Liver (tissue), 9 donors: Measurements from ENCODE around the gene DTX4. TPM values are rescaled to one million over a fixed set of nuclear protein-coding genes. Genes with fewer than 3 reads are reported as not detected.
A peak's percentile ranks its signal among the peaks of the same experiment; 100 is the strongest.

ENCODE experiments used
- DNase-seq: peaks from one replicate; pipeline ENCODE4 v3.0.0-alpha.2; 2017; ENCODE audit warnings: low spot score
- H3K27ac ChIP-seq, 2 donors: one replicate each; pipeline ENCODE4 v1.7.0; 2013; ENCODE audit warnings: inconsistent platforms in 2 of 2, low read length in 2 of 2, control low read depth in 1 of 2, low read depth in 1 of 2, mild to moderate bottlenecking in 1 of 2
- H3K27me3 ChIP-seq, 4 donors: one replicate each; pipeline versions ENCODE4 v1.6.1 to v1.7.0; 2013; ENCODE audit warnings: low read length in 3 of 4, inconsistent platforms in 1 of 4, mild to moderate bottlenecking in 1 of 4, moderate library complexity in 1 of 4; ENCODE audit not compliant: control insufficient read depth in 4 of 4, insufficient read depth in 4 of 4
- H3K36me3 ChIP-seq, 4 donors: one replicate each; pipeline versions ENCODE4 v1.6.1 to v1.7.0; 2013; ENCODE audit warnings: low read length in 3 of 4, mild to moderate bottlenecking in 3 of 4, low read depth in 1 of 4, moderate library complexity in 1 of 4; ENCODE audit not compliant: control insufficient read depth in 4 of 4, insufficient read depth in 3 of 4
- H3K4me1 ChIP-seq, 4 donors: one replicate each; pipeline versions ENCODE4 v1.6.1 to v1.7.0; 2013; ENCODE audit warnings: low read length in 3 of 4, mild to moderate bottlenecking in 3 of 4, moderate library complexity in 1 of 4; ENCODE audit not compliant: control insufficient read depth in 4 of 4, insufficient read depth in 4 of 4
- H3K4me3 ChIP-seq, 3 donors: one replicate each; pipeline versions ENCODE4 v1.6.1 to v1.7.0; 2013; ENCODE audit warnings: low read length in 3 of 3, control low read depth in 1 of 3, low read depth in 1 of 3, mild to moderate bottlenecking in 1 of 3
- H3K9ac ChIP-seq, 2 donors: one replicate each; pipeline ENCODE4 v1.7.0; 2013; ENCODE audit warnings: low read length in 2 of 2, mild to moderate bottlenecking in 2 of 2, moderate library complexity in 2 of 2, control low read depth in 1 of 2, low read depth in 1 of 2
- H3K9me3 ChIP-seq, 4 donors: one replicate each; pipeline versions ENCODE4 v1.6.1 to v1.7.0; 2013; ENCODE audit warnings: low read length in 3 of 4; ENCODE audit not compliant: control insufficient read depth in 4 of 4
- EGR1 ChIP-seq, 2 donors: IDR thresholded peaks; 2 replicates each; pipeline ENCODE4 v1.6.1; 2016 to 2018; ENCODE audit warnings: antibody characterized with exemption in 2 of 2, low read depth in 2 of 2
- FOXA1 ChIP-seq: IDR thresholded peaks from 2 replicates; pipeline ENCODE4 v1.6.1; 2016; ENCODE audit warnings: antibody characterized with exemption
- FOXA2 ChIP-seq: IDR thresholded peaks from 2 replicates; pipeline ENCODE4 v1.6.1; 2016; ENCODE audit warnings: antibody characterized with exemption
- GABPA ChIP-seq, 2 donors: IDR thresholded peaks in 1 of 2; conservative IDR thresholded peaks in 1 of 2; 2 replicates each; pipeline ENCODE4 v1.6.1; 2016; ENCODE audit warnings: antibody characterized with exemption in 2 of 2, mild to moderate bottlenecking in 1 of 2, moderate library complexity in 1 of 2
- HNF4A ChIP-seq, 2 donors: conservative IDR thresholded peaks; 2 replicates each; pipeline ENCODE4 v1.6.1; 2016; ENCODE audit warnings: antibody characterized with exemption in 2 of 2, mild to moderate bottlenecking in 2 of 2
- HNF4G ChIP-seq: IDR thresholded peaks from 2 replicates; pipeline ENCODE4 v1.6.1; 2016; ENCODE audit warnings: antibody characterized with exemption
- JUND ChIP-seq, 2 donors: IDR thresholded peaks; 2 replicates each; pipeline ENCODE4 v1.6.1; 2016; ENCODE audit warnings: antibody characterized with exemption in 2 of 2
- NR2F2 ChIP-seq: IDR thresholded peaks from 2 replicates; pipeline ENCODE4 v1.6.1; 2016; ENCODE audit warnings: antibody characterized with exemption
- RAD21 ChIP-seq, 2 donors: IDR thresholded peaks; 2 replicates each; pipeline ENCODE4 v1.6.1; 2016; ENCODE audit warnings: antibody characterized with exemption in 2 of 2, mild to moderate bottlenecking in 2 of 2
- RXRA ChIP-seq, 2 donors: IDR thresholded peaks; 2 replicates each; pipeline ENCODE4 v1.6.1; 2017 to 2018; ENCODE audit warnings: antibody characterized with exemption in 2 of 2, mild to moderate bottlenecking in 1 of 2
- SP1 ChIP-seq: IDR thresholded peaks from 2 replicates; pipeline ENCODE4 v1.6.1; 2018; ENCODE audit warnings: antibody characterized with exemption, mild to moderate bottlenecking
- TAF1 ChIP-seq: conservative IDR thresholded peaks from 2 replicates; pipeline ENCODE4 v1.6.1; 2016; ENCODE audit warnings: antibody characterized with exemption, mild to moderate bottlenecking
- YY1 ChIP-seq: IDR thresholded peaks from 2 replicates; pipeline ENCODE4 v1.6.1; 2016; ENCODE audit warnings: antibody characterized with exemption, mild to moderate bottlenecking
- WGBS: extraction: QIAGEN DNeasy Blood & Tissue Kit; methylation state at CpG from one replicate; pipeline ENCODE4 v1.1.7; 2013; 5-methylcytosine and 5-hydroxymethylcytosine counted together
- polyA plus RNA-seq, 2 donors: library from polyadenylated mRNA; stranded (reverse) in 1 of 2; unstranded in 1 of 2; fragments of 200-250 nt in 1 of 2; fragments of >200 nt in 1 of 2; fragmentation: Nextera tagmentation in 1 of 2; extraction: Ambion mirVana in 1 of 2; gene quantifications; one replicate each; pipeline versions ENCODE4 v1.2.1 to v1.2.3, GENCODE V29; 2013 to 2015
- total RNA-seq, 2 donors: library from RNA; depleted of rRNA; stranded (reverse); fragments of >200 nt; gene quantifications; one replicate each; pipeline ENCODE4 v1.2.3, GENCODE V29; 2014
- TF ChIP-seq, protein P1 (sequence below): fragments of 150-350 bp; IDR thresholded peaks from 2 replicates; pipeline ENCODE4 v1.5.1; 2017; ENCODE audit warnings: improper control_type of control experiment, low read depth, low read length; ENCODE audit not compliant: missing input control
- TF ChIP-seq, protein P2 (sequence below): IDR thresholded peaks from 2 replicates; pipeline ENCODE4 v1.6.1; 2016; ENCODE audit warnings: antibody characterized with exemption
- TF ChIP-seq, protein P3 (sequence below): IDR thresholded peaks from 2 replicates; pipeline ENCODE4 v1.6.1; 2016; ENCODE audit warnings: antibody characterized with exemption
- TF ChIP-seq, protein P4 (sequence below): IDR thresholded peaks from 2 replicates; pipeline ENCODE4 v1.6.1; 2016; ENCODE audit warnings: antibody characterized with exemption
- TF ChIP-seq, protein P5 (sequence below): IDR thresholded peaks from 2 replicates; pipeline ENCODE4 v1.6.1; 2016; ENCODE audit warnings: antibody characterized with exemption, mild to moderate bottlenecking
- donor health status: healthy.
- donor health status: healthy.
- donor health status: healthy.
- donor health status: healthy.
- donor health status: healthy.

DTX4 gene
- total and polyA plus RNA-seq, 4 donors, result 7.5 to 21.4 (median 14.3) TPM

DNA sequence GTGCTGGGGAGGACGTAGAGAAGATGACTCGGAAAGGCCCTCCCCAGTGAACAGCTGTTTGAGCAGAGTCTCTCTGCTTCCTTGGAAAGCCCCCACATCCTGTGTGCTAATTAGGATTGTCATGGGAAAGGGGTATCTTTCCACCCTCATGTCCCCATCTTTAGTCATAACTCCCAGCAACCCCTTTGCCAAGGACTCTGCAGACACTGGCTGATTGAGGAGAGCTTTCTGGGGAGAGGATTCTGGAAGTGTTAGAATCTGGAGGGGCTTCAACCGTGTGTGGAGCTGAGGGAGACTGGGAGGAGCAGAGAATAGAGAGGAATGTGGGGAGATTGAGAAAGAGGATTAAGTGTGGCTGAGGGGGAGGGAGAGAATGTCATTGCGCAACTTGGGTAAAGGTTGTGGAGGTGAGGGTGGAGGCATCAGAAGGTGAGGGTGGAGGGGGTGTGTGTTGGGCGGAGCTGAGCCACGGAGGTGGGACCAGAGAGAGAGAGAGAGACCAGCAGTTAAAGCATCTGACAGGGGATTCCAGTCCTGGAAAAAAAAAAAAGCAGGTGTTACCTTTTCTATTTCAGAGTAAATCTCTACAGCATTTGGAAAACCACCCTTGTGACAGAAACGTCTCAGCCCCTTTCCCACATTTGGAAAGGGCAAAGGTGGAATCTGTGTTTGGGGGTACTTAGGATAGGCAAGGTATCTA is 2.2 kb downstream of the DTX4 start (continued):
- TF ChIP-seq, protein P1, sequence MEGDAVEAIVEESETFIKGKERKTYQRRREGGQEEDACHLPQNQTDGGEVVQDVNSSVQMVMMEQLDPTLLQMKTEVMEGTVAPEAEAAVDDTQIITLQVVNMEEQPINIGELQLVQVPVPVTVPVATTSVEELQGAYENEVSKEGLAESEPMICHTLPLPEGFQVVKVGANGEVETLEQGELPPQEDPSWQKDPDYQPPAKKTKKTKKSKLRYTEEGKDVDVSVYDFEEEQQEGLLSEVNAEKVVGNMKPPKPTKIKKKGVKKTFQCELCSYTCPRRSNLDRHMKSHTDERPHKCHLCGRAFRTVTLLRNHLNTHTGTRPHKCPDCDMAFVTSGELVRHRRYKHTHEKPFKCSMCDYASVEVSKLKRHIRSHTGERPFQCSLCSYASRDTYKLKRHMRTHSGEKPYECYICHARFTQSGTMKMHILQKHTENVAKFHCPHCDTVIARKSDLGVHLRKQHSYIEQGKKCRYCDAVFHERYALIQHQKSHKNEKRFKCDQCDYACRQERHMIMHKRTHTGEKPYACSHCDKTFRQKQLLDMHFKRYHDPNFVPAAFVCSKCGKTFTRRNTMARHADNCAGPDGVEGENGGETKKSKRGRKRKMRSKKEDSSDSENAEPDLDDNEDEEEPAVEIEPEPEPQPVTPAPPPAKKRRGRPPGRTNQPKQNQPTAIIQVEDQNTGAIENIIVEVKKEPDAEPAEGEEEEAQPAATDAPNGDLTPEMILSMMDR, result no peak
- no peak for TF ChIP-seq FOXA2
- TF ChIP-seq SP1, result no peak
- peak; percentile 89 to 90 for TF ChIP-seq RXRA (IDR thresholded peaks at IDR 0.05)
- peak in 1 of 2 donors; percentile 75 for TF ChIP-seq EGR1 (IDR thresholded peaks at IDR 0.05; ENCODE audit: low read depth in 2 of 2)
- TF ChIP-seq JUND (IDR thresholded peaks at IDR 0.05), result peak in 1 of 2 donors; percentile 42
- TF ChIP-seq HNF4A (conservative IDR thresholded peaks at IDR 0.05), result no peak
- peak in 1 of 2 donors; percentile 32 for TF ChIP-seq RAD21 (IDR thresholded peaks at IDR 0.05)
- TF ChIP-seq, protein P2, sequence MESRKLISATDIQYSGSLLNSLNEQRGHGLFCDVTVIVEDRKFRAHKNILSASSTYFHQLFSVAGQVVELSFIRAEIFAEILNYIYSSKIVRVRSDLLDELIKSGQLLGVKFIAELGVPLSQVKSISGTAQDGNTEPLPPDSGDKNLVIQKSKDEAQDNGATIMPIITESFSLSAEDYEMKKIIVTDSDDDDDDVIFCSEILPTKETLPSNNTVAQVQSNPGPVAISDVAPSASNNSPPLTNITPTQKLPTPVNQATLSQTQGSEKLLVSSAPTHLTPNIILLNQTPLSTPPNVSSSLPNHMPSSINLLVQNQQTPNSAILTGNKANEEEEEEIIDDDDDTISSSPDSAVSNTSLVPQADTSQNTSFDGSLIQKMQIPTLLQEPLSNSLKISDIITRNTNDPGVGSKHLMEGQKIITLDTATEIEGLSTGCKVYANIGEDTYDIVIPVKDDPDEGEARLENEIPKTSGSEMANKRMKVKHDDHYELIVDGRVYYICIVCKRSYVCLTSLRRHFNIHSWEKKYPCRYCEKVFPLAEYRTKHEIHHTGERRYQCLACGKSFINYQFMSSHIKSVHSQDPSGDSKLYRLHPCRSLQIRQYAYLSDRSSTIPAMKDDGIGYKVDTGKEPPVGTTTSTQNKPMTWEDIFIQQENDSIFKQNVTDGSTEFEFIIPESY, result no peak
- TF ChIP-seq, protein P3, sequence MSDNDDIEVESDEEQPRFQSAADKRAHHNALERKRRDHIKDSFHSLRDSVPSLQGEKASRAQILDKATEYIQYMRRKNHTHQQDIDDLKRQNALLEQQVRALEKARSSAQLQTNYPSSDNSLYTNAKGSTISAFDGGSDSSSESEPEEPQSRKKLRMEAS, result peak; percentile 32
- no peak for TF ChIP-seq HNF4G

DNA sequence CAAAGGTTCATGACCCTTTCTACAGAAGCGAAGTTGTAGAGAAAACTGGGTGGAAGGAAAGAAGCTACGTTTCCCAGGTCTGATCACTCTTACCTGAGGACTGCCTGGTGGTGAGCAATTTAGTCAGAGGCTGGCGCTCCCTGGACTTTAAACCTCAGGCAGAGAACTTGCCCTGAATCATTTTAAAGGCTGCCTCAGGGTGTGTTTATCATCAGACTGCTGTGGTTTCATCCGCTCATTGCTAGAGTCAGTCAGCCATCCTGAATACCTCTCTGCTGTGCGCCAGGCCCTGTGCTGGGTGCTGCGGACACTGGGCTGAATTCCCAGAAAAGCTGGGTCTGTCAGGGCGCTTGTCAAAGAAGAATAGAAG is 2.7 kb downstream of the DTX4 start:
- TF ChIP-seq, protein P2, result no peak
- no peak for TF ChIP-seq FOXA1
- peak; percentile 54 for TF ChIP-seq YY1
- TF ChIP-seq HNF4A (conservative IDR thresholded peaks at IDR 0.05), result peak; percentile 84 to 91
- no peak for TF ChIP-seq GABPA (IDR thresholded peaks at IDR 0.05 in 1 of 2, conservative IDR thresholded peaks at IDR 0.05 in 1 of 2)
- peak in 1 of 2 donors; percentile 4 for TF ChIP-seq RAD21 (IDR thresholded peaks at IDR 0.05)
- TF ChIP-seq, protein P4, sequence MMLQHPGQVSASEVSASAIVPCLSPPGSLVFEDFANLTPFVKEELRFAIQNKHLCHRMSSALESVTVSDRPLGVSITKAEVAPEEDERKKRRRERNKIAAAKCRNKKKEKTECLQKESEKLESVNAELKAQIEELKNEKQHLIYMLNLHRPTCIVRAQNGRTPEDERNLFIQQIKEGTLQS, result peak; percentile 30
- TF ChIP-seq JUND (IDR thresholded peaks at IDR 0.05), result peak in 1 of 2 donors; percentile 11
- peak; percentile 82 for TF ChIP-seq SP1
- no peak for TF ChIP-seq RXRA (IDR thresholded peaks at IDR 0.05)
- TF ChIP-seq, protein P1, result no peak
- no peak for TF ChIP-seq TAF1
- TF ChIP-seq, protein P5, sequence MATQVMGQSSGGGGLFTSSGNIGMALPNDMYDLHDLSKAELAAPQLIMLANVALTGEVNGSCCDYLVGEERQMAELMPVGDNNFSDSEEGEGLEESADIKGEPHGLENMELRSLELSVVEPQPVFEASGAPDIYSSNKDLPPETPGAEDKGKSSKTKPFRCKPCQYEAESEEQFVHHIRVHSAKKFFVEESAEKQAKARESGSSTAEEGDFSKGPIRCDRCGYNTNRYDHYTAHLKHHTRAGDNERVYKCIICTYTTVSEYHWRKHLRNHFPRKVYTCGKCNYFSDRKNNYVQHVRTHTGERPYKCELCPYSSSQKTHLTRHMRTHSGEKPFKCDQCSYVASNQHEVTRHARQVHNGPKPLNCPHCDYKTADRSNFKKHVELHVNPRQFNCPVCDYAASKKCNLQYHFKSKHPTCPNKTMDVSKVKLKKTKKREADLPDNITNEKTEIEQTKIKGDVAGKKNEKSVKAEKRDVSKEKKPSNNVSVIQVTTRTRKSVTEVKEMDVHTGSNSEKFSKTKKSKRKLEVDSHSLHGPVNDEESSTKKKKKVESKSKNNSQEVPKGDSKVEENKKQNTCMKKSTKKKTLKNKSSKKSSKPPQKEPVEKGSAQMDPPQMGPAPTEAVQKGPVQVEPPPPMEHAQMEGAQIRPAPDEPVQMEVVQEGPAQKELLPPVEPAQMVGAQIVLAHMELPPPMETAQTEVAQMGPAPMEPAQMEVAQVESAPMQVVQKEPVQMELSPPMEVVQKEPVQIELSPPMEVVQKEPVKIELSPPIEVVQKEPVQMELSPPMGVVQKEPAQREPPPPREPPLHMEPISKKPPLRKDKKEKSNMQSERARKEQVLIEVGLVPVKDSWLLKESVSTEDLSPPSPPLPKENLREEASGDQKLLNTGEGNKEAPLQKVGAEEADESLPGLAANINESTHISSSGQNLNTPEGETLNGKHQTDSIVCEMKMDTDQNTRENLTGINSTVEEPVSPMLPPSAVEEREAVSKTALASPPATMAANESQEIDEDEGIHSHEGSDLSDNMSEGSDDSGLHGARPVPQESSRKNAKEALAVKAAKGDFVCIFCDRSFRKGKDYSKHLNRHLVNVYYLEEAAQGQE, result peak; percentile 52
- peak; percentile 73 for TF ChIP-seq HNF4G
- no peak for TF ChIP-seq EGR1 (IDR thresholded peaks at IDR 0.05; ENCODE audit: low read depth in 2 of 2)
- TF ChIP-seq, protein P3, result no peak
- no peak for TF ChIP-seq NR2F2
- TF ChIP-seq FOXA2, result no peak
- Histone ChIP-seq H3K36me3 (peaks cover 0 to 5% (median 0%) of the 10 kb centered on the region in 4 donors), H3K9me3 (peaks cover 0 to 3% (median 0%) of the 10 kb centered on the region in 4 donors), H3K27me3 (no peaks in the 10 kb centered on the region), H3K27ac (peak overlapping the region; percentile 90 to 91), H3K4me1 (peaks cover 10 to 52% (median 32%) of the 10 kb centered on the region in 4 donors), H3K9ac (peak overlapping the region; percentile 51 to 58), H3K4me3 (peak overlapping the region; percentile 1 to 53 (median 40))
- no peak for DNase-seq
- 29% methylated on average over 7 of the region's 7 CpGs for WGBS
